Heart right ventricle (tissue), 16 donors: ENCODE results near the gene ELF5. TPM values are rescaled to one million over a fixed set of nuclear protein-coding genes. Genes with fewer than 3 reads are reported as not detected.

ENCODE experiments used
- ATAC-seq, 8 donors: fragments of 200-7000 bp; cut with Tn5 transposase; one replicate each; pipeline ENCODE4 v1.9.1; 2020; ENCODE audit warnings: mild to moderate bottlenecking in 8 of 8, moderate library complexity in 8 of 8, moderate number of reproducible peaks in 1 of 8
- DNase-seq, 2 donors: peaks; one replicate each; pipeline ENCODE4 v3.0.0-alpha.2; 2020
- H3K27ac ChIP-seq, 10 donors: fragments of 200-600 bp; sonication (generic) in 2 of 10; one replicate each; pipeline versions ENCODE4 v1.5.0 to v1.8.0; 2020 to 2022; ENCODE audit warnings: mild to moderate bottlenecking in 3 of 10
- H3K27me3 ChIP-seq, 7 donors: fragments of 200-600 bp; one replicate each; pipeline ENCODE4 v1.8.0; 2021 to 2022; ENCODE audit warnings: mild to moderate bottlenecking in 2 of 7
- H3K36me3 ChIP-seq, 9 donors: fragments of 200-600 bp; sonication (generic) in 1 of 9; one replicate each; pipeline versions ENCODE4 v1.5.0 to v1.8.0; 2020 to 2022; ENCODE audit warnings: mild to moderate bottlenecking in 2 of 9
- H3K4me1 ChIP-seq, 9 donors: fragments of 200-600 bp; sonication (generic) in 1 of 9; one replicate each; pipeline versions ENCODE4 v1.5.0 to v1.8.0; 2020 to 2022; ENCODE audit warnings: mild to moderate bottlenecking in 4 of 9
- H3K4me3 ChIP-seq, 10 donors: fragments of 200-600 bp; sonication (generic) in 2 of 10; one replicate each; pipeline versions ENCODE4 v1.5.0 to v1.8.0; 2020 to 2022; ENCODE audit warnings: mild to moderate bottlenecking in 7 of 10, moderate library complexity in 2 of 10
- H3K9me3 ChIP-seq, 11 donors: fragments of 200-600 bp in 10 of 11; sonication (generic) in 2 of 11; one replicate each; pipeline versions ENCODE4 v1.5.0 to v1.8.0; 2013 to 2022; ENCODE audit warnings: mild to moderate bottlenecking in 2 of 11, control low read depth in 1 of 11, moderate library complexity in 1 of 11
- WGBS, 2 donors: extraction: QIAGEN DNeasy Blood & Tissue Kit; methylation state at CpG; one replicate each; pipeline ENCODE4 v1.1.7; 2013; ENCODE audit warnings: inconsistent platforms in 1 of 2; 5-methylcytosine and 5-hydroxymethylcytosine counted together
- intact Hi-C, 10 donors: fragments of 100-400 bp; cut with DNase I; formaldehyde crosslinking; loops; one replicate each; pipeline versions ENCODE4 v1.11.1 to v1.14.2; 2022
- polyA plus RNA-seq, 2 donors: library from polyadenylated mRNA; stranded (reverse); fragments of 200-250 nt; gene quantifications; one replicate each; pipeline ENCODE4 v1.2.3, GENCODE V29; 2013
- total RNA-seq, 10 donors: library from RNA; stranded (reverse); fragmentation: NEBNext Ultra II Directional in 3 of 10; extraction: Animal tissue kit (Norgen Biotek cat#: 25700) in 3 of 10; gene quantifications; one replicate each; pipeline versions ENCODE4 v1.2.1 to v1.2.4, GENCODE V29; 2021 to 2023
- TF ChIP-seq, protein P1 (sequence below), 9 donors: fragments of 200-600 bp; sonication (generic) in 2 of 9; IDR thresholded peaks; one replicate each; pipeline versions ENCODE4 v1.5.0 to v1.8.0; 2021 to 2022; ENCODE audit warnings: antibody characterized with exemption in 9 of 9, mild to moderate bottlenecking in 5 of 9, moderate library complexity in 1 of 9
- donor health status: Arrhythmogenic right ventricular cardiomyopathy.
- donor health status: ischemic (EF 13 %, LVEDD 7.1; RV severe dilation, severe dysfunction).
- donor health status: healthy with polysubstance abuse.
- donor health status: DM: no; HTN: yes; CAD: no.
- donor health status: DM: no; HTN: no; CAD: no.
- donor health status: ischemic (EF 25% LVEDD 6.9; RV normal size, moderate dysfunction).
- donor health status: ischemic (EF 25% LVEDD 5.7; RV mildly dilated, moderate dysfunction).
- donor health status: healthy.
- donor health status: DM: yes; HTN: yes; CAD: no.
- donor health status: Ischemic cardiomyopathy.
- donor health status: ischemic (EF 35%, LVEDD 5.7; RV mildly dilated, moderate dysfunction).
- donor health status: nonischemic (EF 11% LVEDD 7.7; RV severe dilation, severe dysfunction).
- donor health status: DM: yes; HTN: yes; CAD: no.
- donor health status: PGD.
- donor health status: ischemic (EF 29% LVEDD 5.4; RV normal size, mild dysfunction).
- donor health status: nonischemic (EF 23%, LVEDD 6.1; RV moderate dilation, normal function).

The ELF5 gene
- total and polyA plus RNA-seq, 12 donors, result not detected

DNA sequence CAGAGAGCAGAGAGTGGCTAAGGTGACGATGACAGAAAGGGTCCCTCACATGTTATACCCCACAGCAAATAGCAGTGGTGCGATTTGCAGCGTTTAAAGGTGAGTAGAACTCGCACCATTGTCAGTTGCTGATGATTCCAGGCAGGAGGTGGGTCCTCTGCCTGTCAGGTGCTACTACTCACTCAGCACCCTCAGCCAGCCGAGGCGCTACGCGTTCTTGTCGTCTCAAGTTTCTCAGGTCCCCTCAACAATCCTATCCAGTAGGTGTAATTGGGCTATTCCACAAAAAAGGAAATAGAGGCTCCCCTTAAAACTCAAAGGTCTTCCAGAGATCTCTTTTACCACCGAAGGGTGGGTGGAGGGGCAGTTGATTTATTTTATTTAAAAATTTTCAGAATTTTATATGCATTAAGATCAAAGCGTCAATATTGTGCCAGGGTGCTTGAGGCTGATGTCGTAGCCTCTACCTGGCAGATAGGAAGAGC is 18.3 kb downstream of the ELF5 start:
- intact Hi-C loops, result loop anchor here in 7 of 10 donors (10.0 kb wide), 4 partner anchors 130 to 500 kb away; no protein-coding TSS in a partner anchor
- no peaks in the 10 kb centered on the region for H3K9me3 ChIP-seq
- ATAC-seq (no peak), DNase-seq (no peak)
- no peaks in the 10 kb centered on the region for H3K4me1 ChIP-seq
- H3K36me3 ChIP-seq, result no peaks in the 10 kb centered on the region
- no peak overlapping the region for H3K4me3 ChIP-seq
- TF ChIP-seq, protein P1, sequence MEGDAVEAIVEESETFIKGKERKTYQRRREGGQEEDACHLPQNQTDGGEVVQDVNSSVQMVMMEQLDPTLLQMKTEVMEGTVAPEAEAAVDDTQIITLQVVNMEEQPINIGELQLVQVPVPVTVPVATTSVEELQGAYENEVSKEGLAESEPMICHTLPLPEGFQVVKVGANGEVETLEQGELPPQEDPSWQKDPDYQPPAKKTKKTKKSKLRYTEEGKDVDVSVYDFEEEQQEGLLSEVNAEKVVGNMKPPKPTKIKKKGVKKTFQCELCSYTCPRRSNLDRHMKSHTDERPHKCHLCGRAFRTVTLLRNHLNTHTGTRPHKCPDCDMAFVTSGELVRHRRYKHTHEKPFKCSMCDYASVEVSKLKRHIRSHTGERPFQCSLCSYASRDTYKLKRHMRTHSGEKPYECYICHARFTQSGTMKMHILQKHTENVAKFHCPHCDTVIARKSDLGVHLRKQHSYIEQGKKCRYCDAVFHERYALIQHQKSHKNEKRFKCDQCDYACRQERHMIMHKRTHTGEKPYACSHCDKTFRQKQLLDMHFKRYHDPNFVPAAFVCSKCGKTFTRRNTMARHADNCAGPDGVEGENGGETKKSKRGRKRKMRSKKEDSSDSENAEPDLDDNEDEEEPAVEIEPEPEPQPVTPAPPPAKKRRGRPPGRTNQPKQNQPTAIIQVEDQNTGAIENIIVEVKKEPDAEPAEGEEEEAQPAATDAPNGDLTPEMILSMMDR (IDR thresholded peaks at IDR 0.05), result no peak
- H3K27ac ChIP-seq, result no peak overlapping the region
- 83 to 89% methylated on average over 12 of the region's 12 CpGs for WGBS, 2 donors
- peaks cover 0 to 30% (median 9%) of the 10 kb centered on the region in 7 donors for H3K27me3 ChIP-seq

DNA sequence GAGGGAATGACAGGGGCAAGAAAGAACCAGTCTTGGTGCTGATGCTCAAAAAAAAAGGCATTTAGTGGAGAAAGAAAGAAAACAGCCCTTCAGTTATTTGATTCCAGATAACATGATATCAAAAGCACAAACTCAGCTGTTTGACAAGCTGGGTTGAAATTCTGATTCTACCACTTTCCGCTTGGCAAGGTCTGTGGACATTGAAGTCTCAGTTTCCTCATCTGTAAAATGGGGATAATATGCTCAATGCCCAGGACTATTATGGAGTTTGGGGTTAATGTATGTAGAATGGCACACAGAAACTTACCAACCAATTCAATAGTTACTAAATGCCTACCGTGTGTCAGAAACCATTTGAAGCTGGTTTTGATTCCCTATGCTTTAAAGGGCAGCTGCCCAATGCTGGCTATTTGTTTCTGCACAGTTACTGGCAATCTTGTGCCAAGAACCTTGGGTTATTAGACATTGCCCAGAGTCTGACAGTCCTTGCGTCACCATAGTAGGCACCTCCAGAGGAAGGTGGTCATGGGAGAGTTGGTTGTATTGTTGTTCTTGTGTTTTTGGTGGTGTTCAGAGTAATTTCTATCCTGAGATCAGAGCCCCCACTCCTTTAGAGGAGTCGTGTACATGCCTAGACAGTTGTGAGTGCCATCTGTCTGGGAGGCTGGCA is 19.5 kb downstream of the ELF5 start:
- WGBS, 2 donors, result 80 to 87% methylated on average over 4 of the region's 4 CpGs
- no peak overlapping the region for H3K4me3 ChIP-seq
- no peak for DNase-seq
- intact Hi-C loops, result loop anchor here (2.0 to 10.0 kb wide), 7 partner anchors 127 to 499 kb away; no protein-coding TSS in a partner anchor
- TF ChIP-seq, protein P1 (IDR thresholded peaks at IDR 0.05), result no peak
- ATAC-seq, result no peak
- H3K27ac ChIP-seq, result no peak overlapping the region
- H3K9me3 ChIP-seq, result no peaks in the 10 kb centered on the region
- H3K36me3 ChIP-seq, result no peaks in the 10 kb centered on the region
- peaks cover 0 to 23% (median 7%) of the 10 kb centered on the region in 7 donors for H3K27me3 ChIP-seq
- no peaks in the 10 kb centered on the region for H3K4me1 ChIP-seq

DNA sequence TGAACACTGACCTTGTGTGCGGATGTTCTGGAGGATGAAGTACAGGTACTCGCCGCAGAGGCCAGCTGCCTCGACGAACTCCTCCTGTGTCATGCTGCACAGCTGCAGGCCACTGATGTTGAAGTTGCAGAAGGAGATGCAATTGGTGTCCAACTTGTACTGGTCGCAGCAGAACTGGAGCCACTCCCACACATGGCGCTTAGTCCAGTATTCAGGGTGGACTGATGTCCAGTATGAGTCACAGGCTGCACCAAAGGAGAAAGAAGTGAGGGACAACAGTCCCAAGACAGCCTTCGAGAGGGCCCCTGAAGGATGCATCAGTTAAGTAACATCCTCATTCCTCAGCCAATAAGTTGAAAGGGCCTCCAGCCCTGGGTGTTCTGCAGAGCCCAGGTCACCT is 20.1 kb downstream of the ELF5 start:
- WGBS, 2 donors, result 71 to 82% methylated on average over 8 of the region's 8 CpGs
- TF ChIP-seq, protein P1 (IDR thresholded peaks at IDR 0.05), result no peak
- intact Hi-C loops, result loop anchor here (2.0 to 10.0 kb wide), 7 partner anchors 126 to 499 kb away; no protein-coding TSS in a partner anchor
- Histone ChIP-seq H3K27me3 (peaks cover 0 to 19% (median 7%) of the 10 kb centered on the region in 7 donors), H3K9me3 (no peaks in the 10 kb centered on the region), H3K4me1 (no peaks in the 10 kb centered on the region), H3K36me3 (no peaks in the 10 kb centered on the region), H3K4me3 (no peak overlapping the region), H3K27ac (no peak overlapping the region)
- ATAC-seq (no peak), DNase-seq (no peak)

DNA sequence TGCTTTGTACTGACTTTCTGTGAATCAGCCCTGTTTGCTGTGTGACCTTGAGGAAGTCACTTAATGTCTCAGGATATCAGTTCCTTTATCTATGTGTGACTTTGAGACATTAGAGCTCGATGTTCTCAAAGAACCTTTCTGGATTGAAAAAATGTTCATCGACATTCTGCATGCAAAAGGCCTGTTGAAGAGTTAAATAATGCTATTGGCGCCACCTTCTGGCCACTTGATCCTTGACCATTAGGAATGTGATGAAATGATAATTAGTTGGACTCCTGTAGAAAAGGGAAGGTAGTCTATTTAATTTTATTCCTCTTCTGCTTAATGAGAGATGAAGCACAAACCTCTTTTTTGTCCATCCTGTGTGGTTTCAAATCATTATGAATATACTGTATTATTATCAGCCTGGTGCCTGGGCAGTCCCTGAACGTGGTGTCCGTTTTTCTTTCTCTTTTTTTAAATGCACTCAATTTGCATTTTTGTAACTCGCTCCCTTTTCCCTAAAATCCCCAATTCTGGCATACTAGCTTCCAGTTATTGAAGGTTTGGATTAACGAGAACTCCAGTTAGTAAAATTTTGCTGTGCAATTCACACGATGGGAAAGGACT is 20.7 kb downstream of the ELF5 start:
- Histone ChIP-seq H3K27ac (no peak overlapping the region), H3K4me1 (no peaks in the 10 kb centered on the region), H3K9me3 (no peaks in the 10 kb centered on the region), H3K36me3 (no peaks in the 10 kb centered on the region), H3K4me3 (no peak overlapping the region), H3K27me3 (peaks cover 0 to 19% (median 7%) of the 10 kb centered on the region in 7 donors)
- intact Hi-C loops, result loop anchor here (2.0 to 10.0 kb wide), 7 partner anchors 126 to 498 kb away; no protein-coding TSS in a partner anchor
- peak in 1 of 2 donors; percentile 41 for DNase-seq
- ATAC-seq, result no peak
- TF ChIP-seq, protein P1 (IDR thresholded peaks at IDR 0.05), result peak; percentile 47 to 77 (median 70)
- WGBS, 2 donors, result 41 to 42% methylated on average over 8 of the region's 8 CpGs
